ENCODE results near the gene LRPAP1.
"Not testable (repeated sequence)": the region's sequence is repeated elsewhere in the genome, so short reads cannot be mapped to it uniquely, and the experiment has no call there.

LRPAP1 gene, protein sequence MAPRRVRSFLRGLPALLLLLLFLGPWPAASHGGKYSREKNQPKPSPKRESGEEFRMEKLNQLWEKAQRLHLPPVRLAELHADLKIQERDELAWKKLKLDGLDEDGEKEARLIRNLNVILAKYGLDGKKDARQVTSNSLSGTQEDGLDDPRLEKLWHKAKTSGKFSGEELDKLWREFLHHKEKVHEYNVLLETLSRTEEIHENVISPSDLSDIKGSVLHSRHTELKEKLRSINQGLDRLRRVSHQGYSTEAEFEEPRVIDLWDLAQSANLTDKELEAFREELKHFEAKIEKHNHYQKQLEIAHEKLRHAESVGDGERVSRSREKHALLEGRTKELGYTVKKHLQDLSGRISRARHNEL

DNA sequence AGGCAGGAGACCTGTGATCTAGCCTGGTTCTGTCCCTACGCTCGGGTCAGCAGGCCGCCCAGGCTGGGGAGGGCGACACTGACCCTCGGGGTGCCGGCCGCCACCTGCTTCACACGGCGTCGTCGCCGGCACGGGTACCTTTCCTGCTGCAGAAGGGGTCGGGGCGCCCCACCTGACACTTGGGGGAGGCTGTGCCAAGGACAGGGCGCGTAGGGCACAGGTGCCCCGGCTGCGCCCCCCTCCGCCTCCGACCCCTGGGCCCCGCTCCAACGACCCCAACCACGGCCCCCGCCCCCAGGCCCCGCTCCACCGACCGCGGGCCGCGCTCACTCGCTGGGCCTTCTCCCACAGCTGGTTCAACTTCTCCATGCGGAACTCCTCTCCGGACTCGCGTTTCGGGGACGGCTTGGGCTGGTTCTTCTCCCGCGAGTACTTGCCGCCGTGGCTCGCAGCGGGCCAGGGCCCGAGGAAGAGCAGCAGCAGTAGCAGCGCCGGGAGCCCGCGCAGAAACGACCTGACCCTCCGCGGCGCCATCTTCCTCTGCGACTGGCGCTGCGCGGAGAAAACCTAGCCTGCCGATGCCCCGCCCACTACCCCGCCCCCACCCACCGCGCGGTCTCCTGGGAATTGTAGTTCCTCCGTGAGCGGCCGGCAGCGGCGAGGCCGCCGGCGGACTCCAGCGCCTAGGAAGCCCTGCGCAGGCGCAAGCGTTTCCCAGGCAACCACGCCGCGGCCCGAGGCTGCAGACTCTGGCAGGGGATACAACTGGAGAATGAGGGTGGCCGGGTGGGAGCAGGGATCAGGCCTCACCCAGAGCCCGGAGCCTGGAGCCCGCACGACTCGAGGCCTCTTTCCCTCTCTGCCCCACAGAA lies at the start of gene LRPAP1:
Gene LRPAP1, minus strand, starts transcription at position 544 of the 872 bp plus-strand sequence. Its CDS starts 10 bp downstream, at position 534.
- no peaks in the 10 kb centered on the region for H3K27me3 ChIP-seq (ENCODE audit: low read depth)
- peaks cover 9% of the 10 kb centered on the region; the same call in 1 of the 2 replicates for H3K4me1 ChIP-seq
- H3K9me3 ChIP-seq, result no peaks in the 10 kb centered on the region
- peaks cover 4% of the 10 kb centered on the region for H3K36me3 ChIP-seq (replicated peaks)
- in situ Hi-C loops (cut with MboI; ENCODE audit: low sequenced_read_pairs), result no loop called here
- peak; percentile 79 to 93 for DNase-seq (ENCODE audit: low spot score in 2 of 2)
- peak within 1 kb of the TSS; percentile 94 for H3K4me3 ChIP-seq

DNA sequence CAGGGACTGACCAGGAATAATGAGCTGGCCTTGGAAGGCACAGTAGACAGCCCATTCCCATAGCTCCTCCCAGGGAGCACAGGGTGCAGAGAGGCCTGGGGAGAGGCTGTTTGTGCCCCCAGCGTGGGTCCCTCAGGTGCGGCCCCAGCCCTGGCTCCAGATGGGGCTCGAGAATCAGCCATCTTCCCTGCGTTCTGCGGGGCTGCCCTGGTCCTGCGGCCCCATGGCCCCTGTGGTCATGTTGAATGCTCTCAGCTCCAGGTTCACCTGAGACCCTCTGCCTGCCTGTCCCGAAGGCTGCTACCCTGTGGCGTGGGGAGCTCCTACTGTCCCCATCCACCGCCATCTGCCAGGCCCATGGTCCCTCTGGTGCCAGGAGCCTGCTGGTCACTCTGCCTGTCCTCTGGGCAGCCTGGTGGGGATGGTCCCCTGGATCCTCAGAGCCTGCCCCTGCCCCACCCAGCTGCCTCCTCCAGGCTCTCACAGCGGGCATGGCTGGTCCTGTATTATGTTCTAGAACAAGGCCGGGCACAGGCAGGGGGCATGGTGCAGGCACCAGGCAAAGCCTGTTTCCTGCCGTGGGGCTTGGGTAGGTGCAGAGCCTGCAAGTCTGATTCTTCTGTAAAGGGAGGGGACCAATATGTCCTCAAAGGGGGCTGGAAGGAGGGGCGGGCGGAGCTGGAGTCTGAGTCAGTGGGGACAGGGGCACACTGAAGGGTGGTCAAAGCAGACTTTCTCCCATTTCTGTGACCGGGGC lies 49.3 kb upstream of the LRPAP1 start:
- H3K27me3 ChIP-seq (ENCODE audit: low read depth); in situ Hi-C loops (cut with MboI; ENCODE audit: low sequenced_read_pairs); H3K36me3 ChIP-seq (replicated peaks); H3K4me1 ChIP-seq; H3K9me3 ChIP-seq; DNase-seq (ENCODE audit: low spot score in 2 of 2); H3K4me3 ChIP-seq: not testable (repeated sequence)

DNA sequence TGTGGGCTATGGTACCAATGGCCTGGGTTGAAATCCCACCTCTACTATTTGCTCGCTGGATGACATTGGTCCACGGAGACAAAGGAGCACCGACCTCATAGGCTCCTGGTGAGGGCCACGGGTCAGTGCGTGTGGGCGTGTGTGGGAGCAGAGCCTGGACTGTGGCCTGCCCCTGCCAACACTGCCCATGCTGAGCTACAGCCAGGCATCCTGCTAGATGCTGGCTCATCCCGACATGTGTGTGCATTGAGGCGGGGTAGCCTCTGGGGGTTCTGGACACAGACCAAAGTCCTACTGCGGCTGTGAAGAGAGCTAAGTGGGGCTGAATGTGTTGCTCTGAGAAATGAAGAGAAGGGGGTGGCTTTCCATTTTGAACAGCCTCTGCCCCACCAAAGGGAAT lies 48.6 kb upstream of the LRPAP1 start:
- H3K4me3 ChIP-seq; H3K27me3 ChIP-seq (ENCODE audit: low read depth); H3K4me1 ChIP-seq; DNase-seq (ENCODE audit: low spot score in 2 of 2); H3K9me3 ChIP-seq; H3K36me3 ChIP-seq (replicated peaks); in situ Hi-C loops (cut with MboI; ENCODE audit: low sequenced_read_pairs): not testable (repeated sequence)

DNA sequence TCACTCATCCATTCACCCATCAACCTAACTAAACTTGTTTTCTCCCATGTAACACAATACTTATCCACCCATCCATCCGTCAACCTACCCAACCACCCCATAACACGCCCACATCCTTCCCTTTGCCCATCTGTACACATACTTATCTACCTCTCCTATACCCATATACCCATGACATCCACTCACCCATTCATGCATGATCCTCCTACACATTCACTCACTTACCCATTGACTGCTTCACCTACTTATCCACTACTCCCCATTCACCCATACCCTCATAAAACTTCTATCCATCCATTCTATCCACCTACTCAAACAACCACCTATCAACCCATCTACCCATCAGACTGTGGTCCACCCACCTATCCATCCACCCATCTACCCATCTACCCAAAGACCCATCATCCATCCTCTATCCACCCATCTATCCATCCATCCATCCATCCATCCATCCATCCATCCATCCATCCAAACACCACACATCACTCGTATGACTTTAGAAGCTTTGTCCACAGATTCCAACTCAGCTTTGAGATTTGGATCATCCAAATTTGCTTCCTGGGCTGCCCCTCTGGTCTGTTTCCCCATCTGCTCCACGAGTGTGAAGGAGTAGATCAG lies 46.4 kb upstream of the LRPAP1 start:
- in situ Hi-C loops (cut with MboI; ENCODE audit: low sequenced_read_pairs); H3K4me3 ChIP-seq; H3K4me1 ChIP-seq; H3K27me3 ChIP-seq (ENCODE audit: low read depth); H3K9me3 ChIP-seq; DNase-seq (ENCODE audit: low spot score in 2 of 2); H3K36me3 ChIP-seq (replicated peaks): not testable (repeated sequence)

DNA sequence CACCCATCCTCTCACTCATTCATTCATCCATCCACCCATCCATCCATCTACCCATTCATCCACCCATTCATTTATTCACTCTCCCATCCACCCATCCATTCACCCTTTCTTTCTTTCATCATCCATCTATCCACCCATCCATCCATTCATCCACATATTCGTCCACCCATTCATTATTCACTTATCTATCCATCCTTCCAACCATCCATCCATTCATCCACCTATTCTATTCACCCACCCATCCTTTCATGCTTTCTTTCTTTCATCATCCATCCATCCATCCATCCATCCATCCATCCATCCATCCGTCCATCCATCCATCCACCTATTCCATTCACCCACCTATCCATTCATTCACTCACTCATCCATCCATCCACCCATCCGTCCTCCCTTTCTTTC lies 45.8 kb upstream of the LRPAP1 start:
- H3K4me1 ChIP-seq; H3K36me3 ChIP-seq (replicated peaks); H3K4me3 ChIP-seq; H3K27me3 ChIP-seq (ENCODE audit: low read depth); H3K9me3 ChIP-seq; DNase-seq (ENCODE audit: low spot score in 2 of 2); in situ Hi-C loops (cut with MboI; ENCODE audit: low sequenced_read_pairs): not testable (repeated sequence)

DNA sequence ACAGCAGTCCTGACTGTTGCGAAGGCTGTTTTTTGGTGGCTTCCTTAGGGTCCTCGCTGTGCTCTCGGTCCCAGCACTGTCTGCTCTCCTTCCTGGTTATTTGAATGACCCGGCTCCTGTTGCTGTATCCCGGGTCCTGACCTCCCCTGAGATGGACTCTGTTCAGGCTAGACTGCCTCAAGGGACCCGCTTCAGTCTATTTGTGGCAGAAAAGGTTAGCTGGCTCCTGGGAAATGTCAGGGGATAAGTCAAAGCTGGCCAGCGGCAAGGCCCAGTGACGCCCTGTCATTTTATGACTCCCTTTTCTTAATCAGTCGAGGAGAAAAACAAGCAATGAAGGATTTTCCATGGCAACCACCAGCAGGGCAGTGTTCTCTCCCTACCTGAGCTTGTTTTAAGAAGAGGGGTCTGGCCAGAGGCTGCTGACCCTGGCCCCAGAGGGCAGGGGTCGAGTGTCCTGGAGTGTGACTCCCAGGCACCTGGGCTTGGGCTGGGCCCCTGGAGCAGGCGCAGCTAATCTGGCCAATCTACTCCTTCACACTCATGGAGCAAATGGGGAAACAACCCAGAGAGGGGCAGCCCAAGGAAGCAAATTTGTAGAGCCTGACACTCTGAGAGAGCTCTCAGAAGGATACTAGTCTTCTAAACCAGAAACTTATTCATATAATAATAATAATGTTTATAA lies 45.1 kb upstream of the LRPAP1 start:
- H3K4me1 ChIP-seq; DNase-seq (ENCODE audit: low spot score in 2 of 2); H3K9me3 ChIP-seq; in situ Hi-C loops (cut with MboI; ENCODE audit: low sequenced_read_pairs); H3K36me3 ChIP-seq (replicated peaks); H3K4me3 ChIP-seq; H3K27me3 ChIP-seq (ENCODE audit: low read depth): not testable (repeated sequence)

DNA sequence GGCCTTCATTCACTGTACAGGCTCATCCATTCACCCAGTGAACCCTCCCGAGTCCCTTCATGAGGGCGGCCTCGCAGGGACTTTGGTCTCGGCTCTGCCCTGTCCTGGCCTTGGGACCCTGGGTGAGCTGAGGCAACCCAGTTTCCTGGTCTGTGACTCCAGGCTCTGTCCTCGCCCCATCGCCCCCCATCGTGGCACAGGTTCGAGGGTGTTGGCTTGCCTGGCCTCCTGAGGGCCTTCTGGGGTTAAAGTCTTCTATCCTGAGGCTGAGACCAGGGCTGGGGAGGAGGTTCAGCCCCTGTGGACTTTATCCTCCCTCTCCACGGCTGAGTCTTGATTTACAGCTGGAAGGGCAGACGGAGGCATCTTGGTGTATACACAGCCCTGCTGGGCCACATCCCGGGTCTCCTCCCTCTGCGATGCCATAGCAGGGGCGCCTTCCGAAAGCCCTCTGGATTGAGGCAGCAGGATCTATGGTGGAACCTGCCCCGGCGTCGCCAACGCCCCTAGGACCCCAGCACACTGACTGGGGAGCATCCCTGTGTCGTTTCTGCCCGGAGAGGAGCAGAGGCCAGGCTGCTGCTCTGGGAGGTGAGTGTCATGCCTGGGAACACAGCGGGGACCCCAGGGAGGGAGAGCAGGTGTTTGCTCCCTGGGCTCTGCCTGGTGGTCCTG lies 44.4 kb upstream of the LRPAP1 start:
- H3K36me3 ChIP-seq (replicated peaks); in situ Hi-C loops (cut with MboI; ENCODE audit: low sequenced_read_pairs); H3K27me3 ChIP-seq (ENCODE audit: low read depth); H3K9me3 ChIP-seq; DNase-seq (ENCODE audit: low spot score in 2 of 2); H3K4me3 ChIP-seq; H3K4me1 ChIP-seq: not testable (repeated sequence)

DNA sequence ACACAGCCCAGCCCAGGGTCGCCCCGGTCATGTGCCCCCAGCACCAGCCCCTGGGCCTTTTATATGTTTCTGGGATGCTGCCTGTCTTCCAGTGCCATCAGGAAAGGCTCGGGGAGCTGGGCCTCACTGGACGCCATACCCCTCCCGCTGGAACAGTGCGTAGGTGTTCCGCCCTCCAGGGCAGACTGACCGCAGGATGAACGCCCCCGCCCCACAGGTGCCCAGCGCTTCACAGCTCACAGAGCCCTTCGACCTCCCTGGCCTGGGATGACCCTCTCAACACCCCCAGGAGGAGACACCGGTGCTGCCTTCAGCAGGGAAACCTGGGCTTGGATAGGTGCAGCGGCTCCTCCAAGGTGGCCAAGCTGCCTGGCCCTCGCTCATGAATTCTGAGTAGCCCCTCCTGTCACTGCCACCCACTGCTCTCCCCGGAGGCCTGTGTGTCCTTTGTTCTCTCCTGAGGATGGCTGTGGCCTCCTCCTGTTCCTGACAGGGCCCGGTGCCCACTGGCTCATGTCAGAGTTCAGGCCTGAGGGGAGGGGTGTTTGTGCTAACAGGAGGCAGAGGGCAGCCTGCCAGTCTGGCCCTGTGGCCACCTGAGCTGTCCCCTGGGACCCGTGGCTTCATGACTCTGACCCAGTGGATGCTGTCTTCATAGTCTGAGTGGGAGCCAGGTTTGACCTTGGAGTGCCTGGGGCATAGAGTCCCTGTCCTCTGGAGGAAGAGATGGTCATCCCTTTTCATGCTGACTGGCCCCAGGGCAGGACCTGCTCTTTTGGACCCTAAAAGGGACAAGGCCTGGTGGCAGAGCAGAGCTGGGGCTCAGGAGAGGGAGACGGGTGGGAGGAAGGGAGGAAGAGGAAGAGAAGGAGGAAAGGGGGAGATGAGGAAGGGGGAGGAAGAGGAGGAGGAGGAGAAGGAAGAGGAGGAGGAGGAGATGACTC lies 43.5 kb upstream of the LRPAP1 start:
- DNase-seq (ENCODE audit: low spot score in 2 of 2); H3K4me1 ChIP-seq; H3K27me3 ChIP-seq (ENCODE audit: low read depth); H3K4me3 ChIP-seq; in situ Hi-C loops (cut with MboI; ENCODE audit: low sequenced_read_pairs); H3K36me3 ChIP-seq (replicated peaks); H3K9me3 ChIP-seq: not testable (repeated sequence)

DNA sequence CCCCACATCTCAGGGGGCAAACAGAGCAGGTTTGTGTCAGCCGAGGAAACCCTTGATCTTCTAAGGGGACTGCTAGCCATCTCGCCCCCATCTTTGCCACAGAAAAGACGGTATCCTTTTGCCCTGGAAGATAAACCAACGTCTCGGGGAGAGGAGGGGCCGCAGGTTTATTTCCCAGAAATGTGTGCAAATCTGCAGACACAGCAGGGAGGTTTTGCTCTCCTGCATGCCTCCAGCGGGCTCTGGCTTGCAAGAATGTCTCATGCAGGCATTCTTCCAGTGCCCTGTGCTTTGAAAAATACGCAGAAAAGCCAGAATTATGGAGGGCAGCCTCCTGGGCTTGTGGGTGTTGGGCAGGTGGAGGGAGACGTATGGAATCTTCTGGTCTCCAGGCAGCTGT lies 42.6 kb upstream of the LRPAP1 start:
- not testable (repeated sequence) for H3K36me3 ChIP-seq (replicated peaks); DNase-seq (ENCODE audit: low spot score in 2 of 2); H3K4me3 ChIP-seq; H3K4me1 ChIP-seq; H3K27me3 ChIP-seq (ENCODE audit: low read depth); H3K9me3 ChIP-seq
- in situ Hi-C loops (cut with MboI; ENCODE audit: low sequenced_read_pairs), result loop anchor here (25.0 kb wide), 1 partner anchor 312 kb away; no protein-coding TSS in a partner anchor

DNA sequence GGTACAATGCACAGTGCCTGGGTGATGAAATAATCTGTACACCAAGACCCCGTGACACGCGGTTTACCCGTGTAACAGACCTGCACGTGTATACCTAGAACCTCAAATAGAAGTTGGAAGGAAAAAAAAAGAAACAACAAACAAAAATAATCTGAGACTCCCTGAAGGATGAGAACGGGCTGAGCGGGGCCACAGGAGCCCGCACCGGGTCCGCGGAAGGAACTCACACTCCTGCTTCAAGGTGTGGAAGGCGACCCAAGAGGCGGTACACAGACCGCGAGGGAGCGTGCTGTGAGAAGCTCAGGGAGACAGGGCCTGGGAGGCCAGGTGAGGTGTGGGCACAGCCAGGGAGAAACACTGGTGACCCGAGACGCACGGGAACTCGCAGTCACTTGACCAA lies 42.1 kb upstream of the LRPAP1 start:
- not testable (repeated sequence) for H3K4me3 ChIP-seq; H3K36me3 ChIP-seq (replicated peaks); H3K9me3 ChIP-seq; DNase-seq (ENCODE audit: low spot score in 2 of 2); H3K27me3 ChIP-seq (ENCODE audit: low read depth); H3K4me1 ChIP-seq
- in situ Hi-C loops (cut with MboI; ENCODE audit: low sequenced_read_pairs), result loop anchor here (25.0 kb wide), 1 partner anchor 313 kb away; no protein-coding TSS in a partner anchor

DNA sequence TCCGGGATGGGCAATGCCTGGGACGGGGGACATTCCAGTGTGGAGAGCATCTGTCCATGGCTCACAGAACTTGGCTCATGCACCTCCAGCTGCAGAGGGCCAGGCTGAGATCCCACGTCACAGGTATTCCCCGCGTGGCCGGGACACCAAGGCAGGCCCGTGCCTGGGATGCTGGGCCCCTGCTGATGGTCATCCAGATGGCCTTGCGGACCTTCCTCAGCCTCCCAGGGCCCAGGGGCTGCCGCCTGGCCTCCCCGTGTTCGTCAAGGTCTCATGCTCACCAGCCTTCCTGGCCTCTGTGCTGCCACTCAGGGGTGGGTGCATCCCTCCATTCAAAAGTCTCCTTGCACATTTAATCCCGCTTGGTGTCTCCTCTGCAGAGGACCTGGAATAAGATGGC lies 40.9 kb upstream of the LRPAP1 start:
- H3K9me3 ChIP-seq, result no peaks in the 10 kb centered on the region
- no peak for DNase-seq (ENCODE audit: low spot score in 2 of 2)
- no peaks in the 10 kb centered on the region for H3K4me1 ChIP-seq
- H3K27me3 ChIP-seq (ENCODE audit: low read depth), result no peaks in the 10 kb centered on the region
- in situ Hi-C loops (cut with MboI; ENCODE audit: low sequenced_read_pairs), result loop anchor here (25.0 kb wide), 1 partner anchor 314 kb away; no protein-coding TSS in a partner anchor
- H3K4me3 ChIP-seq, result no peak overlapping the region
- no peaks in the 10 kb centered on the region for H3K36me3 ChIP-seq (replicated peaks)

DNA sequence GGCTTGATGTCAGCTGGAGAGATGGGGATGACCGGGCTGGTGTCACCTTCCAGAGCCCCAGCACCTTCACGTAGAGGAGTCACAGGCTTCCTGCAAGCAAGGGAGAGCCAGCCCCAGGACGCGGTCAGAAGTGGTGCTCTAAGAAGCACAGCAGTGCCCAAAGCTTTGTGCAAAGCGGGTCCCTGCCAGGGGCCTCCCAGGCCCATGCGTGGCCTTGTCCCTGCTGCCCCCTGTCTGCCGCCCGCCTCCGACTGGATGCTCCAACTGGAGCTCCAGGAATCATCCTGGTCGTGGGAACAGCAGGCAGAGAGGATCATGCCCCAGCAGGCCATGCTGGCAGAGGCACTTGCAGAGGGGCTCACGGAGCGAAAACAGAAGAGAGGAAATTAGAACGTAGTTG lies 40.1 kb upstream of the LRPAP1 start:
- no peak for DNase-seq (ENCODE audit: low spot score in 2 of 2)
- in situ Hi-C loops (cut with MboI; ENCODE audit: low sequenced_read_pairs), result loop anchor here (25.0 kb wide), 1 partner anchor 315 kb away; no protein-coding TSS in a partner anchor
- Histone ChIP-seq H3K9me3 (no peaks in the 10 kb centered on the region), H3K27me3 (ENCODE audit: low read depth) (no peaks in the 10 kb centered on the region), H3K4me1 (no peaks in the 10 kb centered on the region), H3K4me3 (no peak overlapping the region), H3K36me3 (replicated peaks) (no peaks in the 10 kb centered on the region)

Measured in HAP-1 (cell line).